ENCODE measurements around the gene PRR20A.

DNA sequence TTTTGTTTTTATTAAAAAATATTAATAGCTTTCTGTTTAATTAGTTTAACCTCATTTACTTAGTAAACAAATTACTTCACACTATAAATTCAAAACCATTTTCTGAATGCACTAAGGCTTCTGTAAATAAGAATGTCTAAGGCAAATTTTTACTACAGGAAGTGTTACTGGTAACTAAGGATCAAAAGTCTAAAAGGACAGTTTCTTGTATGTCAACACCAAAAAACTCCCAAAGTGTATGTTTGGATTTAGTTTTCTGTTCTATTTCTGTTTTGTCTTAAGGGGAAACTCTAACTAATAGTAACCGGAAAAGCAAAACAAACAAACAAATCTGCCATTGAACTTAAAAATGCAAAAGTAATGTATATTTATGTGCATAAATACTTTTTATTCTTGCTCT lies 50.9 kb downstream of the PRR20A start:
- no peak for TF ChIP-seq EZH2 (IDR thresholded peaks at IDR 0.05; ENCODE audit: low read depth)
- TF ChIP-seq, protein P1, sequence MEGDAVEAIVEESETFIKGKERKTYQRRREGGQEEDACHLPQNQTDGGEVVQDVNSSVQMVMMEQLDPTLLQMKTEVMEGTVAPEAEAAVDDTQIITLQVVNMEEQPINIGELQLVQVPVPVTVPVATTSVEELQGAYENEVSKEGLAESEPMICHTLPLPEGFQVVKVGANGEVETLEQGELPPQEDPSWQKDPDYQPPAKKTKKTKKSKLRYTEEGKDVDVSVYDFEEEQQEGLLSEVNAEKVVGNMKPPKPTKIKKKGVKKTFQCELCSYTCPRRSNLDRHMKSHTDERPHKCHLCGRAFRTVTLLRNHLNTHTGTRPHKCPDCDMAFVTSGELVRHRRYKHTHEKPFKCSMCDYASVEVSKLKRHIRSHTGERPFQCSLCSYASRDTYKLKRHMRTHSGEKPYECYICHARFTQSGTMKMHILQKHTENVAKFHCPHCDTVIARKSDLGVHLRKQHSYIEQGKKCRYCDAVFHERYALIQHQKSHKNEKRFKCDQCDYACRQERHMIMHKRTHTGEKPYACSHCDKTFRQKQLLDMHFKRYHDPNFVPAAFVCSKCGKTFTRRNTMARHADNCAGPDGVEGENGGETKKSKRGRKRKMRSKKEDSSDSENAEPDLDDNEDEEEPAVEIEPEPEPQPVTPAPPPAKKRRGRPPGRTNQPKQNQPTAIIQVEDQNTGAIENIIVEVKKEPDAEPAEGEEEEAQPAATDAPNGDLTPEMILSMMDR (conservative IDR thresholded peaks at IDR 0.05): no peak

Measured in PC-9 (cell line).